HG03175 (cell line): ENCODE data around the gene NPHS2.
"Not testable (repeated sequence)": the region's sequence is repeated elsewhere in the genome, so short reads cannot be mapped to it uniquely, and the experiment has no call there.

ENCODE experiments used
- ATAC-seq: cut with Tn5 transposase; IDR thresholded peaks from one replicate; pipeline ENCODE4 v1.9.1; 2021; ENCODE audit warnings: mild to moderate bottlenecking, moderate library complexity; ENCODE audit not compliant: unreplicated experiment

NPHS2 gene

DNA sequence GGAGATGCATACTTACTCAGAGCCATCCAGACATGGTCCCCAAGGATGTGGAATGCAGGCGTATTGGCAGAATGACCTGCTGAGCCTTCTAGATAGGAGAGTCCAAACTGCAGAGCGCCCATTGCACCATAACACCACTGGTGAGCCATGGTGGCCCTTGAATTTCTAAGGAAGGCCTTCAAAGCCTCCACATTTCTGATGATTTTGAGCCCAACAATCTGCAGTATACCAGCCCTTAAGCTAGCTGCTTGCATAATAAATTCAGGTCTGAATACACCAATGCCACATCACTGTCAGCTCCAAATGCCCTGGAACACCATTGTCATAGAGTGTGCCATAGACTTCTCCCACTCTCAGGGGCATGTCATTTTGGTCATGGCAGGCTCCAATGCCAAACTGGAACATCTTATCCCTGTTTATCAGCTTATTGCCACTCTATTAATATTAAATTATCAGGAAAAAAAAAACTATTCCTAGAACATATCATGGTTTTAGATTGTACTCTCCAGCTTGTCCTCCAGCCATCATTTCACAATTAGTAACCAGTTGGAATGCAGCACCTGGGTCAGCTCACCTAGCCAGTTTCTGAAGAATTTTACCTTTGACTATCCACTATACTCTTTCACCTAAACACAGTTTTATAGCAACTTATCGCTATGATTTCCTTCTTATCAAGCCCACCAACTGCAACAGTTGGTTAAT lies 26.9 kb downstream of the NPHS2 start:
- ATAC-seq, result no peak

DNA sequence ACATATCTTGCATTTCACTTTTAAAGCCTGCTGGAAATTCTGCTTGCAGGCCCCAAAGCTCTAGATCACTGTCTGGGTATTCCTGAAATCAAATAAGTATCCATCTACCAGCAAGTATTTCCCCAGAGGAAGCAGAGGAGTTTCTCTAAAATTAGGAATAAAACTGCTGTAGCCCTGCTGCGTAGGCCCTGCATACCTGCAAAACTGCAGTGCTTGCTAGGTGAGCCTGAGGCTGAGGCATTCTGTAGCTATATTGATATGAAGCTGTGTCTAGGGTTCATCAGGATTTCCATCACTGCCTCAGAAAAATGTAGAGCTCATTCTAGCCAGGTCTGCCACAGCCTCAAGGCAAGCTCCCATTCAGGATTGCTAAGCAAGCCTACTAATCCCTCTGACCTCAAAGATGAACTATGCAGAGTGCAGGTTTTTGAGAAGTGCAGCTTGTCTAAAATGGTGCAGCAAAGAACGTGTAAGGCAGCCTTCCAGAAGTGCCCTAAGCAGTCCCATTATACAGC lies 28.7 kb downstream of the NPHS2 start:
- ATAC-seq, result no peak

DNA sequence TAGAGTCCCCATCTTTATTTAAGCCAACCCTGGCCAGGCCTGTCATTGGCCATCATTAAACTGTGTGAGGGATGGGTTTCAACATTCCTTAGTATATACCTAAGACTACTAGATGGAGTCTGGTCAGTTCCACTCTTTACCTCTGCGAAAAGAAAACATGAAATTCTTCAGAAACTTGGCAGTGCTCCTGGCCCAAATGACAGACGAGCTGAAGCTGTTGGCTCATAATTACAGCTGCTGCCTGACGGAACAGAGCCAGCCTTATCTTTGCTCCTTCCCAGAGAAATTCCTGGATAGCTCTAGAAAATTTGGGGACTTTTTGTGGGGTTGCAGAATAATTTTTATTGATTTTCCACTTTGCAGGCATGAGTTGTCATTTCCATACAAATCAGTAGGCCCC lies 30.4 kb downstream of the NPHS2 start:
- no peak for ATAC-seq

DNA sequence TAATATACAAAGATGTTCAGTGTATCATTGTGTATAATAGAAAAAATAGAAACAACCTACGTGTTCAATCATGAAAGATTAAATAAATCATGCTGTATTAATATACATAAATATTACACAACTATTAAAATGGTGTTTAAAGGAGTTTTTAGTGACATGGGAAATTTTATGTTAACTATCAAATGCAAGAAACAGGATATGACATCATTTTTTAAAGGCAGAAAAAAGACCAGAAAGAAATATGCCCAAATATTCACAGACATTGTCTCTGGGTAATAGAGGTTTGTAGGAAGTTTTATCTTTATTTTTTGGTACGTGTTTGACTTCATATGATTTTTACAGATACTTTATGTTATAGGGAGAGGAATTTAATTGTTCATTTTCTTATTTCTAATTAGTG lies 34.0 kb downstream of the NPHS2 start:
- no peak for ATAC-seq

DNA sequence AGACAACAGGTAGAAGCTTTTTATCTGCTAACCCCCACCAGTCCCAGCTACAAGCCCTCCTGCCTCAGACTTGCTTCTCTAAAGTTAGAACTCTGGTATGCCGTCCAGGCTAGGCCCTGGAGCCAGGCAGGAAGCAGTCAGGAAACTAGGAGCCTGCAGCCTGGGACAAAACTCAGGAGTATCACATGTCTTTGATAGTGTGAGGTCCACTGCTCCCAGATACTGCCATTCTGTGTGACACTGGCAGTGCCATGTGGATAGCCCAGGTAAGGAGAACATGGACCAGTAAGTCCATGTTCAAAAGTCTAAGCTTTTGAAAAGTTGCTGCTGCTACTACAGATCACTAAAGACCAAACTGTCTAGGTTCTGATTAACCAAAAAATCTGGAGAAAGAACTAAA lies 45.4 kb downstream of the NPHS2 start:
- no peak for ATAC-seq

DNA sequence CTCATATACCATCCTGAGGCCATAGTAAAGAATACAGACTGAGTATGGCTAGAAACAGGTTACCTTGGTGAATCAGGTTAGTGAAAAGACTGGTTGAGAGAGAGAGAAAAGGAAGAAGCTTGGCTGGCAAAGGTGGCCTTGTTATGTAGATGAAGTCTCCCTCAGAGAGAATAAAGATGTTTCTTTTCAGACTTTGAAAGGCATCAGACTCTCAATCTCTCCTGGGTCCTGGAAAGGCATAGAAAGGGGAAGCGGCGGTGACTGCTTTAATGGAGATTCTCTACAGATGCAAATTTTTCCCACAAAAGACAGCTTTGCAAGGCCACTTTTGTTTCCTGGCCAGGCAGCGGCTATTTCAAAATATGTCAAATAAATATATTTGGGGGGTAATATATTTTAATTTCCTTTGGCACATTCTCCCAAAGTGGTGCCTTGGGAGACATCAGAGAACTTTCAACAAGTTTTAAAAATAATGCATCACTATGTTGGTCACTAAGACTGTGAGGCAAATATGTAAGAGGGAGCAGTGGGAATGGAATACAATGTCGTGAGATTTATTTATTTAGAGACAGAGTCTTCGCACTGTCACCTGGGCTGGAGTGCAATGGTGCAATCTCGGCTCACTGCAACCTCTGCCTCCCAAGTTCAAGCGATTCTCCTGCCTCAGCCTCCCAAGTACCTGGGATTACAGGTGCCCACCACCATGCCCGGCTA lies 46.1 kb downstream of the NPHS2 start:
- no peak for ATAC-seq

DNA sequence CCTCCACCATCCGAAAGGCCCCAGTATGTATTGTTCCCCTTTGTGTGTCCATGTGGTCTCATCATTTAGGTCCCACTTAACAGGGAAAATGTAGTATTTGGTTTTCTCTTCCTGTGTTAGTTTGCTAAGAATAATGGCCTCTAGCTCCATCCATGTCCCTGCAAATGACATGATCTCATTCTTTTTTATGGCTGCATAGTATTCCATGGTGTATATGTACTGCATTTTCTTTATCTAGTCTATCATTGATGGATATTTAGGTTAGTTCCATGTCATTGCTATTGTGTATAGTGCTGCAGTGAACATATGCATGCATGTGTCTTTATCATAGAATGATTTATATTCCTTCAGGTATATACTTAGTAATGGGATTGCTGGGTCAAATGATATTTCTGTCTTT lies 57.2 kb downstream of the NPHS2 start:
- ATAC-seq, result not testable (repeated sequence)

DNA sequence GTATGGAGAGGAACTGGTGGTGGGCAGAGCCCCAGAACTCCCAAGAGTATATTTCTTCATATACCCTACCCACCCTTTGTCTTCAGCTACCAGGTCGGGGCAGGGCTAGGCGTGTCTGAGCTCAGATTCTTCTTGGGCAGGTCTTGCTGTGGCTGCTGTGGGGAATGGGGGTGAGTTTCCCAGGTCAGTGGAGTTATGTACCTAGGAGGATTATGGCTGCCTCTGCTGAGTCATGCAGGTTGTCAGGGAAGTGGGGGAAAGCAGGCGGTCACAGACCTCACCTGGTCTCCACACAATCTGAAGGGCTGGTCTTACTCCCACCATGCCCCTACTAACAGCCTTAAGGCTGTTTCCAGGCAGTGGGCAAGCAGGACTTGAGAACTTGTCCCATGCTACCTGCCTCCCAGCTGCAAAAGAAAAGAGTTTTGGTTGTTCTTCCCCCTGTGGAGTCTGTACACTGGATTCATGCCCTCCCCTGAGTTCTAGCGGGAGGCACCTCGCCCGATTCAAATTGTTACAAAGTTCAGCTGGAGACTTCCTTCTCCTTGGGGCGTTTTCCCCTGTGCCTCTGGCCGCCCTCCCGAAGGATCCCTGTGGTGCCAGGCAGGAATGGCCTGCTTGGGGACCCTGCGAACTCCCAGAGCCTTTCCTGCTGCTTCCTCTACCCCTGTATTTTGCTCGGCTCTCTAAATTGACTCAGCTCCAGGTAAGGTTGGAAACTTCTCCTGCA lies 58.6 kb downstream of the NPHS2 start:
- ATAC-seq, result no peak

DNA sequence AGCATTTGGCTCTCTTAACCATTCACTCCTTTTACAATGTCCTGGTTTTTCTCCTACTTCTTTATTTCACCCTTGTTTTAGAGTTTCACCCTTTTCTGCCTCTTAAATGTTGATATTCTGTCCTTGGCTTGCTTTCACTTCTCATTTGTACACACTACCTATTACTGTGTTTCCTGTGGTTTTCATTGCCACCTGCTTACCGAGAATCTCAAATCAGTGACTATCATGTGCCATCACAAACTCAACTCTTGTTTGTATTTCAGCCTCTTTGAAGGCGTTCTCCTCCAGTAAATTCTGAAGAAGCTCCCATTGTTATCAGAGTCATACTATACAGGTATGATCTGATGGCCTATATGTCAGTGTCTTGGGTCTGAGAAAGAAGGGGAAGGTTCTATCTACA lies 65.7 kb downstream of the NPHS2 start:
- ATAC-seq, result peak; percentile 84

DNA sequence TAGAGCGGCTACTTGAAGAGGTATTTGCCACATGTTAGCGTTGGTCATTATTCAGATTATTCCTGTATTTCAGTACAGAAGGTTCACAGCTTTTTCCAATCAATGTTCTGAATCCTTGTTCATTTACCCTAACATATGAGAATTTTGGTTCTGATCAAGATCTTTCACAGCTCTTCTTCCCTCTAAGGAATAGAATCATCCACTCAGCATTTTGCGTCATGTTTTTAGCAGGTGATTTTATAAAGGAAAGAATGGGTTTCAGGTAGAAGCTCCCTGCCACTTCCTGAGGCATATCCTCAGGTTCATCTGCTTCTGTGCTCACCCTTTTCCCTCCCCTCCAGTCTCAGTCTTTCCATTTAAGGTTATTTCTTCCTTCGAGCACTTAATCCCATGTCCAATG lies 66.4 kb downstream of the NPHS2 start:
- no peak for ATAC-seq

DNA sequence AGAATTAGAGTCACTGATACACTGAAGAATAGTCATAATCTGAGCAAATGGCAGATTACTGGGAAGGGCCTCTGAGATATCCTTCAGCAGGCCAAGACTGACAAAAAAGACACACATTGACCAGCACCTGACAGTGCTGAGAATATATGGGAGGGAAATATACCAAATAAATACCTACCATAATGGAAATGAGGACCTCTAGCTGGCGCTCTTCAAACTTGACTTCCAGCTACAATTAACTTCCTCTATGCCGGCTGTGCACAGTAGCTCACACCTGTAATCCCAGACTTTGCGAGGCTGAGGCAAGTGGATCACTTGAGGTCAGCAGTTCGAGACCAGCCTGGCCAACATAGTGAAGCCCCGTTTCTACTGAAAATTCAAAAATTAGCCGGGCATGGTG lies 69.5 kb downstream of the NPHS2 start:
- no peak for ATAC-seq
